Ectodermal cell (in vitro differentiated cells): ENCODE results near the gene WDR54.

Experiments
- H3K27ac ChIP-seq: 2 replicates; pipeline ENCODE4 v1.7.0; 2013; ENCODE audit warnings: mild to moderate bottlenecking, low read depth, low read length; ENCODE audit not compliant: insufficient read depth, poor library complexity, severe bottlenecking
- H3K27me3 ChIP-seq: 2 replicates; pipeline ENCODE4 v1.7.0; 2013; ENCODE audit warnings: mild to moderate bottlenecking, low read length; ENCODE audit not compliant: insufficient read depth, control insufficient read depth, poor library complexity, severe bottlenecking
- H3K36me3 ChIP-seq: one replicate; pipeline ENCODE4 v1.7.0; 2013; ENCODE audit warnings: low read length; ENCODE audit not compliant: control insufficient read depth, insufficient read depth
- H3K4me1 ChIP-seq: one replicate; pipeline ENCODE4 v1.7.0; 2013; ENCODE audit warnings: low read length; ENCODE audit not compliant: control insufficient read depth, insufficient read depth
- H3K4me3 ChIP-seq: 2 replicates; pipeline ENCODE4 v1.7.0; 2013; ENCODE audit warnings: low read depth, low read length, control low read depth; ENCODE audit not compliant: insufficient read depth
- H3K9me3 ChIP-seq: 2 replicates; pipeline ENCODE4 v1.7.0; 2013; ENCODE audit warnings: mild to moderate bottlenecking, low read length, moderate library complexity; ENCODE audit not compliant: control insufficient read depth
- WGBS, 2 experiments: methylation state at CpG; one replicate each; pipeline ENCODE4 v1.1.7; 2013; ENCODE audit warnings: missing lambda C conversion rate in 2 of 2; 5-methylcytosine and 5-hydroxymethylcytosine counted together

Gene WDR54

DNA sequence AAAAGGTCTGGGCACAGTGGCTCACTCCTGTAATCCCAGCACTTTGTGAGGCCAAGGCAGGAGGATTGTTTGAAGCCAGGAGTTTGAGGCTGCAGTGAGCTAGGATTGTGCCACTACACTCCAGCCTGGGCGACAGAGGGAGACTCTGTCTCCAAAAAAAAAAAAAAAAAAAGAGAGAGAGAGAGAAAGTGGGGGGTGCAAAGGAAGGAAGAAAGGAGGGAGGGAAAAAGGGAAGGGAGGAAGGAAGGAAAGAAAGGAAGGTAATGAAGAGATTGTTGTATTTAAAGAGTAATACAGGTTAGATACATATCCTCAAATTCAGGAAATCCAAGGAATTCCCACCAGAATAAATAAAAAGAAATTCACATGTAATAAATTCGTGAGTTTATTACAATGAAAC, 19.6 kb upstream of the WDR54 start:
- Histone ChIP-seq H3K4me1 (no peaks in the 10 kb centered on the region), H3K4me3 (no peak overlapping the region), H3K27me3 (no peaks in the 10 kb centered on the region), H3K9me3 (no peaks in the 10 kb centered on the region), H3K27ac (no peak overlapping the region), H3K36me3 (no peaks in the 10 kb centered on the region)
- WGBS, 2 experiments, result 62 to 80% methylated on average over 1 to 2 of the region's 2 CpGs

- H3K4me1 ChIP-seq, result no peaks in the 10 kb centered on the region
- no peaks in the 10 kb centered on the region for H3K9me3 ChIP-seq
- no peaks in the 10 kb centered on the region for H3K36me3 ChIP-seq
- H3K27me3 ChIP-seq, result no peaks in the 10 kb centered on the region
- H3K27ac ChIP-seq, result no peak overlapping the region
- no peak overlapping the region for H3K4me3 ChIP-seq
These were observed 15.5 kb upstream of the WDR54 start for GRCh38 chr2:74406035-74406434.

- WGBS, 2 experiments, result 87 to 92% methylated on average over 5 of the region's 5 CpGs
- Histone ChIP-seq H3K4me3 (no peak overlapping the region), H3K4me1 (no peaks in the 10 kb centered on the region), H3K36me3 (no peaks in the 10 kb centered on the region), H3K27ac (no peak overlapping the region), H3K27me3 (no peaks in the 10 kb centered on the region), H3K9me3 (no peaks in the 10 kb centered on the region)
These were observed 13.8 kb upstream of the WDR54 start for GRCh38 chr2:74407682-74408081.

DNA sequence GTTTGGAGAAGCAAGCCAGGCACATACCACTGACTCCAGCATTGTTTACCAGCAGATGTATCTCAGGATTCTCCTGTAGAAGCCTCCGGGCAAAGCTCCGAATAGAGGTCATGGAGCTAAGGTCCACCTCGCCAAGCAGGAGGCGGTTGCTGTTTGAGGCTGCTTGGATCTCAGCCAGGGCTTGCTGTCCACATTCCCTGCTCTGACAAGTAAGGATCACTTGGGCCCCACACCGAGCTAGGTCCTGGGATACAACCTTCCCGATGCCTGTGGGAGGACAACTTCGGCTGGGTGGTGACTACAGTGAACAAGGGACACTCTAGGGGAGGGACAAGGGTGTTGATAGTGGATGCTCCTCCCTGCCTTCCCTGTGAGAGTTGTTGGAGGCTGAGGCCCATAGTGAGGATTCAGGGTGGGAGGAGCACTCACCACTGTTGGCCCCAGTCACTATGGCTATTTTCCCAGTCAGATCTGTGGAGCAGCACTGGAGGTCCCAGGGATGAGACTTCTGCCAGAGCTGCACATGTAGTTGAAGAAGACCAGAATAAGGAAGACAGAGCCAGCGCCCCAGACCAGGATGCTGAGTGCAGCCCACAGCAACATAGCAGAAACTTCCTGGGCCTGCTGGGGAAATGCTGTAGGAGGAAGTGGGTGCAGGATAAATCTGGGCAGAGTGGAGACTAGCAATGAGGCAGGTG, 8.4 kb upstream of the WDR54 start:
- no peaks in the 10 kb centered on the region for H3K9me3 ChIP-seq
- H3K4me1 ChIP-seq, result no peaks in the 10 kb centered on the region
- H3K36me3 ChIP-seq, result no peaks in the 10 kb centered on the region
- no peak overlapping the region for H3K27ac ChIP-seq
- H3K27me3 ChIP-seq, result no peaks in the 10 kb centered on the region
- no peak overlapping the region for H3K4me3 ChIP-seq
- WGBS, 2 experiments, result 89 to 93% methylated on average over 8 of the region's 8 CpGs

- Histone ChIP-seq H3K36me3 (no peaks in the 10 kb centered on the region), H3K4me1 (no peaks in the 10 kb centered on the region), H3K9me3 (no peaks in the 10 kb centered on the region), H3K27me3 (no peaks in the 10 kb centered on the region), H3K4me3 (no peak overlapping the region), H3K27ac (no peak overlapping the region)
- 92 to 93% methylated on average over 19 of the region's 19 CpGs for WGBS, 2 experiments
These were observed 7.1 kb upstream of the WDR54 start for GRCh38 chr2:74414441-74414840.

GRCh38 chr2:74414881-74415761, 6.4 kb upstream of the WDR54 start:
- H3K9me3 ChIP-seq, result no peaks in the 10 kb centered on the region
- WGBS, 2 experiments, result 86 to 89% methylated on average over 66 of the region's 66 CpGs
- no peaks in the 10 kb centered on the region for H3K4me1 ChIP-seq
- H3K36me3 ChIP-seq, result no peaks in the 10 kb centered on the region
- H3K27me3 ChIP-seq, result no peaks in the 10 kb centered on the region
- no peak overlapping the region for H3K4me3 ChIP-seq
- H3K27ac ChIP-seq, result no peak overlapping the region

GRCh38 chr2:74415762-74416395, 5.7 kb upstream of the WDR54 start:
- Histone ChIP-seq H3K4me3 (no peak overlapping the region), H3K36me3 (no peaks in the 10 kb centered on the region), H3K4me1 (no peaks in the 10 kb centered on the region), H3K27ac (no peak overlapping the region), H3K27me3 (peaks cover 5% of the 10 kb centered on the region), H3K9me3 (no peaks in the 10 kb centered on the region)
- WGBS, 2 experiments, result 90% methylated on average over 34 to 35 of the region's 35 CpGs

- no peak overlapping the region for H3K27ac ChIP-seq
- 71 to 76% methylated on average over 3 of the region's 3 CpGs for WGBS, 2 experiments
- peaks cover 5% of the 10 kb centered on the region for H3K27me3 ChIP-seq
These were observed 4.8 kb upstream of the WDR54 start for GRCh38 chr2:74416778-74417177.

GRCh38 chr2:74417197-74417596, 4.3 kb upstream of the WDR54 start:
- no peaks in the 10 kb centered on the region for H3K36me3 ChIP-seq
- 77 to 82% methylated on average over 3 of the region's 3 CpGs for WGBS, 2 experiments
- peaks cover 5% of the 10 kb centered on the region for H3K27me3 ChIP-seq
- H3K27ac ChIP-seq, result no peak overlapping the region
- no peak overlapping the region for H3K4me3 ChIP-seq
- H3K4me1 ChIP-seq, result peaks cover 3% of the 10 kb centered on the region
- no peaks in the 10 kb centered on the region for H3K9me3 ChIP-seq

More at GRCh38 chr2:74416778-74417177, 4.8 kb upstream of the WDR54 start:
- Histone ChIP-seq H3K4me1 (peaks cover 3% of the 10 kb centered on the region), H3K4me3 (no peak overlapping the region), H3K9me3 (no peaks in the 10 kb centered on the region), H3K36me3 (no peaks in the 10 kb centered on the region)

DNA sequence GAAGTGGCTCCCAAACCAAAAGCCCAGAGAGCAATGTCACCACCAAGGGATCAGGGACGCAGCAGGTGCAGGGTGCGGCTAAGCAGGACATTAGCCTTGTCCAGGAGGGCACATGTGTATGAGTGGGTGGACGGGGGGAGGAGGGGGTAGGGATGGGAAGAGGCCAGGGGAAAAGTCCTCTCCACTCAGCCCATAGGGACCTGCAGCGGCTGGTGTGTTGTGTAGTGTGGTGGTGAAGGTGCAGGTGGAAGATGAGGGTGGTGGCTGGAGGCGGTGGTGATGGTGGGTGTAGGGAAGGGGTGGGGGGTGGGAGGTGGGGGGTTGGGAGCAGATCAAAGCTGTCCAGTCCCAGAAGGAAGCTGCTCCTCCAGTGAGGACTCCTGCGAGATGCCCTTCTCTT, 3.8 kb upstream of the WDR54 start:
- H3K4me3 ChIP-seq, result no peak overlapping the region
- peaks cover 4% of the 10 kb centered on the region for H3K4me1 ChIP-seq
- 86% methylated on average over 5 of the region's 6 CpGs for WGBS, 2 experiments
- H3K36me3 ChIP-seq, result no peaks in the 10 kb centered on the region
- no peaks in the 10 kb centered on the region for H3K9me3 ChIP-seq
- H3K27me3 ChIP-seq, result peaks cover 5% of the 10 kb centered on the region
- H3K27ac ChIP-seq, result no peak overlapping the region
